ENCODE measurements around the gene SPEN.
"Not testable (repeated sequence)": the region's sequence is repeated elsewhere in the genome, so short reads cannot be mapped to it uniquely, and the experiment has no call there.

Gene SPEN

DNA sequence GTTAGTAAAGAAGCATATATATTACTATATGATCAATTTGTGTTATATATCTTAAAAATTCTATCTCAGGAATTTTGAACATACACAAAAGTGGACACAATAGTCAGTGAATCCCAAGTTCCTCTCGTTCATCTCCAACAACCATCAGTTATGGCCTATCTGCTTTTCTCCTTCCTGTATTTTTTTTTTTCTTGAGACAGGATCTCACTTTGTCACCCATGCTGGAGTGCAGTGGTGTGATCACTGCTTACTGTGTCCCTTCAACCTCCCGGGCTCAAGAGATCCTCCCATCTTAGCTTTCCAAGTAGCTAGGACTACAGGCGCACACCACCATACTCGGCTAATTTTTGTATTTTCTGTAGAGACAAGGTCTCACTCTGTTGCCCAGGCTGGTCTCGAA lies 9.4 kb downstream of the SPEN start:
- DNase-seq = no peak

GRCh38 chr1:15858069-15858670 lies 10.7 kb downstream of the SPEN start:
- DNase-seq = no peak

DNA sequence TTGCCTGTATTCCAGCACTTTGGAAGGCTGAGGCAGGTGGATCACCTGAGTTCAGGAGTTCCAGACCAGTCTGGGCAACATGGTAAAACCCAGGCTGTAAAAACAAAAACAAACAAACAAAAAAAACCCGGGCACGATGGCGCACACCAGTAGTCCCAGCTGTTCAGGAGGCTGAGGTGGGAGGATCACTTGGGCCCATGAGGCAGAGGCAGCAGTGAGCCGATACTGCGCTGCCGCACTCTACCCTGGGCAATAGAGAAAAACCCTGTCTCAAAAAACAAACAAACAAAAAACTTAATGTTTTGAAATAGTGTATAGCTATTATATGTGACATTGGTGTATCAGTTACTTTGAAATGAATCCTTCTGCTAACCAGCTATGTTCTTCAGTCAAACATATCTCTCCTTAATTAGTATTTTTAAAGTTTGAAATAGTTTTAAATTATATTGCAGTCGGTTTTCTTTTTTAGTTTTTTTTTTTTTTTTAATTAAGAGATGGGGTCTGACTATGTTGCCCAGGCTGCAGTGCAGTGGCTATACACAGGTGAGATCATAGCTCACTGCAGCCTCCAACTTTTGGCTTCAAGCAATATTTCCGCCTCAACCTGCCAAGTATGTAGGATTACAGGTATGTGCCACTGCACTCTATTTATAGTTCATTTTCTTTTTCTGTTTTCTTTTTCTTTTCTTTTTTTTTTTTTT lies 11.3 kb downstream of the SPEN start:
- DNase-seq = no peak

DNA sequence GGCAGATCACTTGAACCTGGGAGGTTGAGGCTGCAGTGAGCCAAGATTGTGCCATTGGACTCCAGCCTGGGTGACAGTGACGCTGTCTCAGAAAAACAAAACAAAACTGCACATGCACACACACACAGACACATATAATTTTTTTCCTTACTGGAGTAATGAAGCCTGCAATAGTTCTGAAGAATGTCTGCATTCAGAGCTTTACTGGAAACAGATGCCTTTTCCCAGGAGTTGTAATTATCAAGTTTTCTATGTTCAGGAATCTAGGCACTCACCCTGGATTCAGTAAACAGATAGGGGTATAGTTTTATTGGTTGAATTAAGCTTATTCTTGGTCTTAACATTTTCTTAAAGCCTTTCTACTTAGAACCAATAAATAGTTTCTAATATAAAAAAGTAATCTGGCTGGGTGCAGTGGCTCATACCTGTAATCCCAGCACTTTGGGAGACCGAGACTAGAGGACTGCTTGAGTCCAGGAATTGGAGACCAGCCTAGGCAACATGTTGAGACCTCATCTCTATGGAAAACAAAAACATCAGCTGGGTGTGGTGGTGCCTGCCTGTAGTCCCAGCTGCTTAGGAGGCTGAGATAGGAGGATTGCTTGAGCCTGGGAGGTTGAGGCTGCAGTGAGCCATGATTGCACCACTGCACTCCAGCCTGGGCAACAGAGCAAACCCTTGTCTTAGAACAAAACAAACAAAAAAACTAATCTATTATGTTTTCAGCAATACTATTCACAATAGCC lies 15.8 kb downstream of the SPEN start:
- DNase-seq = no peak

GRCh38 chr1:15866721-15867201 lies 19.3 kb downstream of the SPEN start:
- no peak for DNase-seq

- no peak for DNase-seq
These were observed 19.8 kb downstream of the SPEN start for GRCh38 chr1:15867288-15867687.

DNA sequence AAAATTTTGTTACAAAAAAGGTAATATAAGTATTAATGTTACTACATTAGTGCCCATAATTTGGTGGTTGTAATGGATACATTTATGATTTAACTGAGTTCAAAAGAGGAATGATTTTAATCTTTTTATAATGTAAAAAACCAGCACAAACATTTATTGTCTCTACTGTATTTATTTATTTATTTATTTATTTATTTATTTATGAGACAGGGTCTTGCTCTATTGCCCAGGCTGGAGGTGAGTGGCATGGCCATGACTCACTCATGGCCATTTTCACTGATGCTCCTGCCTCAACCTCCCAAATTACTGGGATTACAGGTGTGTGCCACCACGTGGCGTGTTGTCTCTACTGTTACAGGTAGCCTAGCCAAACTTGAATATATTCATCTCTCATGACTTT lies 21.9 kb downstream of the SPEN start:
- no peak for DNase-seq

- DNase-seq = no peak
These were observed 22.9 kb downstream of the SPEN start for GRCh38 chr1:15870421-15870820.

DNA sequence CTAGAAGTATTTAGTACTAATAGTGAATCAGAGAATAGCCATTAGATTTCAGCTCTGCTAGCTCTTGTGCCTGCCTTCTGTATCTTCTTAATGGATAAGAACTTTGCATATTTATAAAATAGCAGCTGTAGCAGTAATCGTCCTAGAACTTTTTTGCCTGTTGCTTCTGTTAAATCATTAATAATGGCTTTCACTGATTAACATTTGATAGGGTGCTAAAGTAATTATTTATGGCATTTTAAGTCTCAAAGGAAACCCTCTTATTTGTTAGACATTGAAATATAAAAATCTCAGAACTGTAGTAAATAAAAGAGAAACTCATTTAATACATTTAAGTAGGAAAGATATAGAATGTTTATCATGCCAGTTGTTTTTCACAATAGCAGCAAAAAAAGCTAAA lies 27.0 kb downstream of the SPEN start:
- no peak for DNase-seq

GRCh38 chr1:15876357-15877055 lies 29.0 kb downstream of the SPEN start:
- DNase-seq = no peak

GRCh38 chr1:15881961-15882360 lies 34.5 kb downstream of the SPEN start:
- no peak for DNase-seq

- no peak for DNase-seq
These were observed 35.2 kb downstream of the SPEN start for GRCh38 chr1:15882665-15883064.

DNA sequence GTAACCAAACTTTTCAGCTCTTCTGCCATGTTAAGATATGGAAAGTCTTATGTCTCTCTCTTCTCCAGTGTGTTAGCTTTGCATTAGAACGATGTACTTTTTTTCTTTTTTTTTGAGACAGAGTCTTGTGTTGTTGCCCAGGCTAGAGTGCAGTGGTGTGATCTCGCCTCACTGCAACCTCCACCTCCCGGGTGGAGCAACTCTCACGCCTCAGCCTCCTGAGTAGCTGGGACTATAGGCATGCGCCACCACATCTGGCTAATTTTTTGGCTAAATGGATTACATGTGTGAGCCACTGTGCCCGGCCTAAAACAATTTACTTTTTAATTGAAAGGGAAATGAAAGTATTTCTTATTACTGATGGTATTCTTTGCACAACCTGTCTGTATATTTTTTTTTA lies 35.8 kb downstream of the SPEN start:
- no peak for DNase-seq

DNA sequence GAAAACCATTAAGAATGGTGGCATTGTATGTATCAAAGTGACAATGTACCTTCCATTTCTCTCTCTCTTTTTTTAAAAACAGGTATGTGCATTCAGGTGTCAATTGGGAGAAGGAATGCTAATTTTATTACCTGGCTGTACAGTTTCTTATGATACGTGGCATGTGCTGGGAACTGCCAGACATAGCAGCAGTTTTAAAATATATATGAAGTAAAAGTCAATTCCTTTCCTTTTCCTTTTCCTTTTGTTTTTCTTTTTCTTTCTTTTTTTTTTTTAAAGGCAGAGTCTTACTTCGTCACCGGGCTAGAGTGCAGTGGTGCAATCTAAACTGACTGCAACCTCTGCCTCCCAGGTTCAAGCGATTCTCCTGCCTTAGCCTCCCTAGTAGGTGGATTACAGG lies 37.0 kb downstream of the SPEN start:
- no peak for DNase-seq

- DNase-seq = no peak
These were observed 37.8 kb downstream of the SPEN start for GRCh38 chr1:15885269-15885668.

DNA sequence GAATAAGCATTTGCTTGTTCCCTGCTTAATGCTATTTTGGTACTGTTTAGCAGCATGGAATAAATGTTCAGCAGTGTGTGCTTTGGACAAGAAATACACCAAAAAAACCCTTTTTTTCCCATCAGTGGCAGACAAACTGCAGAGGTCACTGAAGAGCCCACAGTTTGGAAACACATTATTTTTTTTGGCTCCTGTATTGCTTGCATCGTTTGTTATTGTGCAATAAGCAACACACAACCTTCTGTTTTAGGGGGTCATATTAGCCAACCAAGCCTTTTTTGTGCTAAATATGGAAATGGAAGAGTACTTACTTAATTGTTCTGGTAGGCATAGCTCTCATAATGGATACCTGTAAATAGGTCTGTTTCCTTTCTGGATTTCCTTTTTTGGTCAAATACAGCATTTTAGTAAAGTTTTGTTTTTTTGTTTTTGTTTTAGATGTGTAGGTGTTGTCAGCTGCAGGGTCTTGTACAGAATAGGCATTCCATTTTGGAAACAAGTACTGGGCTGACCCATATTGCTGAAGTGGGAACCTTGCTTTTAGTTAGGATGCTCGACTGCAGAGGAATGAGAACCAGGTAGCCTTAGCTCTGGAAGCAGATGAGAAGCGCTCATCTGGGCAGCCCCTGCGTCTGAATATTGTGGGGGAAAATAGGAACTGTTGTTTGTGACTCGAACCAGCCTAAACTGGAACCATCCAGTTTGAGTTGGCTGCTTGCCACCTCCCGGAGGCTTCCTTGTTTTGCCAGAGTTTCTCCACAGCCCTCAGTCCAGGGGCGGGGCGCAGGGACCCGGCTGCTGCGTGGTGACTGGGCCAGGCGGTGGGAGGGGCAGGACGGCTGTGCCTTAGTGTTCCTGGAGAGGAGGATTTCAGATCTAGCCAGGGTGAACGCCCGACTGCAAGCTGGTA lies 38.4 kb downstream of the SPEN start:
- DNase-seq = peak; percentile 59

GRCh38 chr1:15886611-15887167 lies 39.2 kb downstream of the SPEN start:
- no peak for DNase-seq

DNA sequence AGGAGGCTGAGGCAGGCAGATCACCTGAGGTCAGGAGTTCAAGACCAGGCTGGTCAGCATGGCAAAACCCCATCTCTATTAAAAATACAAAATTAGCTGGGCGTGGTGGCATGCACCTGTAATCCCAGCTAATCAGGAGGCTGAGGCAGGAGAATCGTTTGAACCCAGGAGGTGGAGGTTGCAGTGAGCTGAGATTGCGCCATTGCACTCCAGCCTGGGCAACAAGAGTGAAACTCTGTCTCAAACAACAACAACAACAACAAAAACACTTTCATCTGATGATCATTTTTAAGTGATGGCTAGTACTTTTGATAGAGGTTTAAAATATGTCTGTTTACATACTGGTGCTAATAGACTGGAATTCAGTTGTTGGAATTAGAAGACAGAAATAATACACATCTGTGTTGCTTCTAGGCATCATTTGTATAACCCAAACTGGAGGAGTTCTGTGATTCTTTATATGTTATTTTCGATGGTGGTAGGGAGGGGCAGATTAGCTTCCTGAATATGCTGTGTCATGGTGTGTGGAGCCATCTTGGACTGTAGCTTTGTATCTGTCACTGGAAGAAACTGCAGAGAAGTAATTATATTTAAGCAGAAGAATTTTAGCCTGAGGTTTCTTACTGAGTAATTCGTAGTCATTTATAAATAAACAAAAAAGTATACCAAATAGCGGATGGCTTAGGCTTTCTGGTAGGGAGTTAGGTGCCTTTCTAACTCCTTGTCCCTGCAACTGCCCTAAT lies 45.5 kb downstream of the SPEN start:
- DNase-seq = not testable (repeated sequence)

GRCh38 chr1:15895233-15895632 lies 47.7 kb downstream of the SPEN start:
- DNase-seq = no peak

DNA sequence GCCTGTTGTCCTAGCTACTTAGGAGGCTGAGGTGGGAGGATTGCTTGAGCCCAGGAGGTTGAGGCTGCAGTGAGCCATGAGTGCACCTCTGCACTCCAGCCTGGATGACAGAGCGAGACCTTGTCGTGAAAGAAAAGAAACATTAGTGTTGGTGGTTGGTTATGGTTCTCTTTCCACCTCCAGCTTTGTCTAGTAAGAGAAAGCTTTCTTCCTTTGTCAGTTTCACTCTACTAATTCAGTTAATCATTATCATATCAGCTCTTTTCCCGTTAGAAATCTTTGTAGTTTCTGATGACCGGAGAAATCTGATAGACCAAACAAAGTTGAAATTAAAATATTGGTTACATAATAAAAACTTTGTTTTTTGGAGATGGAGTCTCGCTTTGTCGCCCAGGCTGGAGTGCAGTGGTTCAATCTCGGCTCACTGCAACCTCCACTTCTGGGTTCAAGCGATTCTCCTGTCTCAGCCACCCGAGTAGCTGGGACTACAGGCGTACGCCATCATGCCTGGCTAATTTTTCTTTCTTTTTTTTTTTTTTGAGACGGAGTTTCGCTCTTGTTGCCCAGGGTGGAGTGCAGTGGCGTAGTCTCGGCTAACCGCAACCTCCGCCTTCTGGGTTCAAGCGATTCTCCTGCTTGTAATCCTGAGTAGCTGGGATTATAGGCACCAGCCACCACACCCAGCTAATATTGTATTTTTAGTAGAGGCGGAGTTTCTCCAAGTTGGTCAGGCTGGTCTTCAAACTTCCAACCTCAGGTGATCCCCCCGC lies 49.5 kb downstream of the SPEN start:
- not testable (repeated sequence) for DNase-seq

Measured in NCI-H1092 (cell line).